Aorta (tissue), 5 donors: Measurements from ENCODE around the gene DROSHA. TPM values are rescaled to one million over a fixed set of nuclear protein-coding genes. Genes with fewer than 3 reads are reported as not detected.

Source experiments
- ATAC-seq: fragments of 200-7000 bp; cut with Tn5 transposase; one replicate; pipeline ENCODE4 v1.9.1; 2022; ENCODE audit warnings: moderate library complexity; ENCODE audit not compliant: low FRiP score
- DNase-seq, 2 donors: peaks; one replicate each; pipeline ENCODE4 v3.0.0-alpha.2; 2020
- H3K27ac ChIP-seq, 2 donors: one replicate each; pipeline ENCODE4 v1.5.1; 2013; ENCODE audit warnings: low read length in 2 of 2, mild to moderate bottlenecking in 2 of 2, moderate library complexity in 2 of 2, control low read depth in 1 of 2, inconsistent platforms in 1 of 2, low read depth in 1 of 2
- H3K27me3 ChIP-seq, 2 donors: one replicate each; pipeline ENCODE4 v1.6.1; 2013; ENCODE audit warnings: control low read depth in 1 of 2, low read length in 1 of 2, mild to moderate bottlenecking in 1 of 2, moderate library complexity in 1 of 2; ENCODE audit not compliant: insufficient read depth in 2 of 2, control insufficient read depth in 1 of 2
- H3K36me3 ChIP-seq, 2 donors: one replicate each; pipeline ENCODE4 v1.6.1; 2013; ENCODE audit warnings: control low read depth in 1 of 2, low read length in 1 of 2, mild to moderate bottlenecking in 1 of 2; ENCODE audit not compliant: insufficient read depth in 2 of 2, control insufficient read depth in 1 of 2
- H3K4me1 ChIP-seq, 2 donors: one replicate each; pipeline ENCODE4 v1.6.1; 2013; ENCODE audit warnings: low read length in 2 of 2, control low read depth in 1 of 2, mild to moderate bottlenecking in 1 of 2, moderate library complexity in 1 of 2; ENCODE audit not compliant: insufficient read depth in 2 of 2, control insufficient read depth in 1 of 2
- H3K4me3 ChIP-seq, 2 donors: one replicate each; pipeline ENCODE4 v1.5.1; 2013; ENCODE audit warnings: low read length in 2 of 2, control low read depth in 1 of 2, mild to moderate bottlenecking in 1 of 2
- H3K9me3 ChIP-seq: one replicate; pipeline ENCODE4 v1.6.1; 2013; ENCODE audit warnings: mild to moderate bottlenecking, low read length; ENCODE audit not compliant: control insufficient read depth
- WGBS, 2 donors: extraction: QIAGEN DNeasy Blood & Tissue Kit; methylation state at CpG; one replicate each; pipeline ENCODE4 v1.1.7; 2013; 5-methylcytosine and 5-hydroxymethylcytosine counted together
- intact Hi-C, 2 donors: fragments of 100-400 bp; cut with DNase I; formaldehyde crosslinking; loops; one replicate each; pipeline versions ENCODE4 v1.14.2 to v1.15.0; 2022
- polyA plus RNA-seq, 2 donors: library from polyadenylated mRNA; stranded (reverse); fragments of 200-250 nt; gene quantifications; one replicate each; pipeline ENCODE4 v1.2.3, GENCODE V29; 2013
- total RNA-seq, 2 donors: library from RNA; stranded (reverse); fragmentation: NEBNext Ultra II Directional; extraction: Animal tissue kit (Norgen Biotek cat#: 25700); gene quantifications; one replicate each; pipeline ENCODE4 v1.2.1, GENCODE V29; 2021
- donor health status: healthy with polysubstance abuse.
- donor health status: Bipolar disorder and iron deficiency.
- donor health status: DM: no; HTN: no; CAD: no.
- donor health status: DM: no; HTN: no; CAD: no.
- donor health status: DM: yes; HTN: yes; CAD: no.

The DROSHA gene
- total and polyA plus RNA-seq, 4 donors: 14.4 to 68.2 (median 47.9) TPM

- Histone ChIP-seq H3K27ac (no peak overlapping the region), H3K4me1 (no peaks in the 10 kb centered on the region), H3K9me3 (no peaks in the 10 kb centered on the region), H3K36me3 (no peaks in the 10 kb centered on the region), H3K27me3 (no peaks in the 10 kb centered on the region), H3K4me3 (no peak overlapping the region)
- DNase-seq (no peak), ATAC-seq (no peak)
- WGBS, 2 donors: 65 to 81% methylated on average over 4 of the region's 4 CpGs
- intact Hi-C loops: no loop called here
These were observed 150.6 kb downstream of the DROSHA start for GRCh38 chr5:31381299-31381698.

GRCh38 chr5:31380049-31380448 lies 151.8 kb downstream of the DROSHA start:
- intact Hi-C loops: no loop called here
- Histone ChIP-seq H3K4me1 (no peaks in the 10 kb centered on the region), H3K27ac (no peak overlapping the region), H3K4me3 (no peak overlapping the region), H3K36me3 (no peaks in the 10 kb centered on the region), H3K9me3 (no peaks in the 10 kb centered on the region), H3K27me3 (no peaks in the 10 kb centered on the region)
- ATAC-seq (no peak), DNase-seq (no peak)
- 66 to 71% methylated on average over 4 of the region's 4 CpGs for WGBS, 2 donors

- H3K27me3 ChIP-seq: no peaks in the 10 kb centered on the region
- H3K36me3 ChIP-seq: no peaks in the 10 kb centered on the region
- H3K27ac ChIP-seq: no peak overlapping the region
- DNase-seq (no peak), ATAC-seq (no peak)
- intact Hi-C loops: no loop called here
- no peak overlapping the region for H3K4me3 ChIP-seq
- no peaks in the 10 kb centered on the region for H3K9me3 ChIP-seq
- no peaks in the 10 kb centered on the region for H3K4me1 ChIP-seq
- 64 to 68% methylated on average over 7 of the region's 7 CpGs for WGBS, 2 donors
These were observed 153.1 kb downstream of the DROSHA start for GRCh38 chr5:31378838-31379237.

- no peak for ATAC-seq
- Histone ChIP-seq H3K9me3 (no peaks in the 10 kb centered on the region), H3K4me1 (no peaks in the 10 kb centered on the region), H3K27ac (no peak overlapping the region), H3K36me3 (no peaks in the 10 kb centered on the region), H3K27me3 (no peaks in the 10 kb centered on the region), H3K4me3 (no peak overlapping the region)
- DNase-seq: no peak
- intact Hi-C loops: no loop called here
These were observed 153.8 kb downstream of the DROSHA start for GRCh38 chr5:31378136-31378535.

GRCh38 chr5:31377274-31377946 lies 154.5 kb downstream of the DROSHA start:
- H3K27ac ChIP-seq: no peak overlapping the region
- intact Hi-C loops: no loop called here
- ATAC-seq: no peak
- H3K4me1 ChIP-seq: no peaks in the 10 kb centered on the region
- no peaks in the 10 kb centered on the region for H3K36me3 ChIP-seq
- WGBS, 2 donors: 84 to 85% methylated on average over 6 of the region's 6 CpGs
- H3K4me3 ChIP-seq: no peak overlapping the region
- no peaks in the 10 kb centered on the region for H3K27me3 ChIP-seq
- DNase-seq: no peak
- no peaks in the 10 kb centered on the region for H3K9me3 ChIP-seq

- H3K4me1 ChIP-seq: no peaks in the 10 kb centered on the region
These were observed 155.7 kb downstream of the DROSHA start for GRCh38 chr5:31375999-31376720.

GRCh38 chr5:31372124-31372523 lies 159.8 kb downstream of the DROSHA start:
- no peak overlapping the region for H3K4me3 ChIP-seq
- 44 to 52% methylated on average over 1 of the region's 1 CpG for WGBS, 2 donors
- intact Hi-C loops: no loop called here

More at GRCh38 chr5:31375999-31376720, 155.7 kb downstream of the DROSHA start:
- no peak overlapping the region for H3K27ac ChIP-seq
- WGBS, 2 donors: 86 to 92% methylated on average over 10 of the region's 10 CpGs
- intact Hi-C loops: no loop called here
- no peaks in the 10 kb centered on the region for H3K27me3 ChIP-seq
- ATAC-seq (no peak), DNase-seq (no peak)
- no peaks in the 10 kb centered on the region for H3K36me3 ChIP-seq
- no peak overlapping the region for H3K4me3 ChIP-seq
- H3K9me3 ChIP-seq: no peaks in the 10 kb centered on the region

GRCh38 chr5:31366941-31367340 lies 165.0 kb downstream of the DROSHA start:
- no peaks in the 10 kb centered on the region for H3K27me3 ChIP-seq
- no peaks in the 10 kb centered on the region for H3K4me1 ChIP-seq
- DNase-seq (no peak), ATAC-seq (no peak)
- no peak overlapping the region for H3K27ac ChIP-seq
- 21 to 33% methylated on average over 5 of the region's 5 CpGs for WGBS, 2 donors
- H3K36me3 ChIP-seq: no peaks in the 10 kb centered on the region
- peaks cover 2% of the 10 kb centered on the region for H3K9me3 ChIP-seq
- no peak overlapping the region for H3K4me3 ChIP-seq
- intact Hi-C loops: no loop called here

More at GRCh38 chr5:31372124-31372523, 159.8 kb downstream of the DROSHA start:
- H3K27ac ChIP-seq: no peak overlapping the region
- H3K9me3 ChIP-seq: peaks cover 2% of the 10 kb centered on the region
- no peaks in the 10 kb centered on the region for H3K36me3 ChIP-seq
- H3K27me3 ChIP-seq: no peaks in the 10 kb centered on the region
- ATAC-seq: no peak
- no peak for DNase-seq
- no peaks in the 10 kb centered on the region for H3K4me1 ChIP-seq

GRCh38 chr5:31365776-31366175 lies 166.1 kb downstream of the DROSHA start:
- no peak overlapping the region for H3K27ac ChIP-seq
- H3K4me3 ChIP-seq: no peak overlapping the region
- 90 to 96% methylated on average over 3 of the region's 3 CpGs for WGBS, 2 donors
- H3K9me3 ChIP-seq: peaks cover 2% of the 10 kb centered on the region
- intact Hi-C loops: no loop called here
- DNase-seq: no peak
- no peak for ATAC-seq
- no peaks in the 10 kb centered on the region for H3K4me1 ChIP-seq
- no peaks in the 10 kb centered on the region for H3K27me3 ChIP-seq
- H3K36me3 ChIP-seq: no peaks in the 10 kb centered on the region
